ENCODE measurements around the gene RDH8. TPM values are rescaled to one million over a fixed set of nuclear protein-coding genes. Genes with fewer than 3 reads are reported as not detected.

The RDH8 gene
- polyA plus RNA-seq, 1 experiment = 0.21 TPM

GRCh38 chr19:10044390-10044789, 31.1 kb downstream of the RDH8 start:
- Histone ChIP-seq H3K27me3 (ENCODE audit: control insufficient read depth, insufficient read depth, low read length) (no peaks in the 10 kb centered on the region), H3K36me3 (ENCODE audit: control insufficient read depth, insufficient read depth, low read length) (no peaks in the 10 kb centered on the region), H3K4me3 (ENCODE audit: low read depth, low read length) (no peak overlapping the region)
- no peak for TF ChIP-seq CTCF (IDR thresholded peaks at IDR 0.05; ENCODE audit: insufficient read depth, low read depth, low read length)
- CTCF ChIA-PET = no interaction called here
- POLR2A ChIA-PET = no interaction called here
- no peak for DNase-seq (ENCODE audit: low read depth)

- Histone ChIP-seq H3K27me3 (ENCODE audit: control insufficient read depth, insufficient read depth, low read length) (no peaks in the 10 kb centered on the region), H3K4me3 (ENCODE audit: low read depth, low read length) (no peak overlapping the region), H3K36me3 (ENCODE audit: control insufficient read depth, insufficient read depth, low read length) (no peaks in the 10 kb centered on the region)
- CTCF ChIA-PET = no interaction called here
- DNase-seq (ENCODE audit: low read depth) = no peak
- POLR2A ChIA-PET = no interaction called here
- TF ChIP-seq CTCF (IDR thresholded peaks at IDR 0.05; ENCODE audit: insufficient read depth, low read depth, low read length) = no peak
Measured at GRCh38 chr19:10045371-10045770, 32.1 kb downstream of the RDH8 start.

GRCh38 chr19:10049626-10050025, 36.3 kb downstream of the RDH8 start:
- no peak for TF ChIP-seq CTCF (IDR thresholded peaks at IDR 0.05; ENCODE audit: insufficient read depth, low read depth, low read length)
- Histone ChIP-seq H3K4me3 (ENCODE audit: low read depth, low read length) (no peak overlapping the region), H3K27me3 (ENCODE audit: control insufficient read depth, insufficient read depth, low read length) (no peaks in the 10 kb centered on the region), H3K36me3 (ENCODE audit: control insufficient read depth, insufficient read depth, low read length) (no peaks in the 10 kb centered on the region)
- ChIA-PET POLR2A (no interaction called here), CTCF (no interaction called here)
- DNase-seq (ENCODE audit: low read depth) = no peak

GRCh38 chr19:10052602-10053360, 39.5 kb downstream of the RDH8 start:
- TF ChIP-seq CTCF (IDR thresholded peaks at IDR 0.05; ENCODE audit: insufficient read depth, low read depth, low read length) = no peak
- POLR2A ChIA-PET = no interaction called here
- Histone ChIP-seq H3K36me3 (ENCODE audit: control insufficient read depth, insufficient read depth, low read length) (no peaks in the 10 kb centered on the region), H3K27me3 (ENCODE audit: control insufficient read depth, insufficient read depth, low read length) (no peaks in the 10 kb centered on the region), H3K4me3 (ENCODE audit: low read depth, low read length) (no peak overlapping the region)
- CTCF ChIA-PET = interaction anchor here (0.6 kb wide), 1 partner anchor 31 kb away, joined by 3 read pairs; no protein-coding TSS in a partner anchor
- DNase-seq (ENCODE audit: low read depth) = no peak

- Histone ChIP-seq H3K27me3 (ENCODE audit: control insufficient read depth, insufficient read depth, low read length) (no peaks in the 10 kb centered on the region), H3K36me3 (ENCODE audit: control insufficient read depth, insufficient read depth, low read length) (no peaks in the 10 kb centered on the region), H3K4me3 (ENCODE audit: low read depth, low read length) (no peak overlapping the region)
- no peak for TF ChIP-seq CTCF (IDR thresholded peaks at IDR 0.05; ENCODE audit: insufficient read depth, low read depth, low read length)
- ChIA-PET CTCF (interaction anchor here (1.1 kb wide), 1 partner anchor 131 kb away, joined by 3 read pairs; no protein-coding TSS in a partner anchor), POLR2A (no interaction called here)
- no peak for DNase-seq (ENCODE audit: low read depth)
Measured at GRCh38 chr19:10061717-10062310, 48.5 kb downstream of the RDH8 start.

Data from BJ (cell line).